ENCODE results near the gene PLB1.
"Not testable (repeated sequence)": the region's sequence is repeated elsewhere in the genome, so short reads cannot be mapped to it uniquely, and the experiment has no call there.

Gene PLB1

DNA sequence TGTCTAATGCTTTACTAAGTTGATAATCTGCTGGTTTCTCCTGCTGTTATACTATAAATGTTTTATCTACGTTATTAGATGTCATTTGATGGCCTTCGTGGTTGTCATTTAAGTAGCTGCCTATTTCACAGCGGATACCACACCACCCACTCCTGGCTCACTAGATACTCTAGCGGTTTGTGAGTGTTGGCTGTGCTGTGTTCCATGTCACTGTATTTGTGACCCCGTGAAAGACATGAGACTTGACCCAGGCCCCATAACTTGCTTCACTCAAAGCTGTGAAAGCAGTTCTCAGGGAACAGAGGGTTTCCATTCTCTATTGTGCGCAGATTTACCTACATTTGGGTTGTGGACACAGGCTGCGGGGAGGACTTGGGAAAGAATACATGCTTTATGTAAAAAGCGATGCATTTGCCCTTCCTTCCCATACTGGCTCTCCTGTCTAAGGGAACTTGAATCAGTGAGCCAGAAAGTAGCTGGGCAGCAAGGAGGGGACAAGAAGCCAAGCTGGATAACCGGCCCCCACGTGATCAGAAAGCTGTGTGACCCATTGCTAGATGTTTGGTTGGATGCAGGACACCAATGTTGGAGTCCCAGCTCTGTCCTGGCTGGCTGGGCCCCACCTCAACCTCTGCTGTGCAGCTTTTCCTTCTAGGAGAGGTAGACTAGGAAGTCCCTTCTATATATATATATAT lies 52.2 kb downstream of the PLB1 start:
- H3K36me3 Mint-ChIP-seq (ENCODE audit: low read depth): no peaks in the 10 kb centered on the region
- peak overlapping the region; percentile 5 for H3K4me3 Mint-ChIP-seq
- no peaks in the 10 kb centered on the region for H3K27me3 Mint-ChIP-seq
- no peak overlapping the region for H3K27ac Mint-ChIP-seq
- no peaks in the 10 kb centered on the region for H3K9me3 Mint-ChIP-seq
- peaks cover 43% of the 10 kb centered on the region for H3K4me1 Mint-ChIP-seq (ENCODE audit: low read depth)

DNA sequence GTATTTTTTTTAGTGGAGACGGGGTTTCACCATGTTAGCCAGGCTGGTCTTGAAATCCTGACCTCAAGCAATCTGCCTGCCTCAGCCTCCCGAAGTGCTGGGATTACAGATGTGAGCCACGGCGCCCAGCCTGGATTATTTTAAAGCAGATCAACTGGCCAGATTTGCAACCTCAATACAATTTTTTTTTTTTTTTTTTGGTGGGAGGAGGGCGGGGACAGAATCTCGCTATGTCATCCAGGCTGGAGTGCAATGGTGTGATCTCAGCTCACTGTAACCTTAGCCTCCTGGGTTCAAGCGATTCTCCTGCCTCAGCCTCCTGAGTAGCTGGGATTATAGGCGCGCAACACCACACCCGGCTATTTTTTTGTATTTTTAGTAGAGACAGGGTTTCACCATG lies 54.5 kb downstream of the PLB1 start:
- H3K9me3 Mint-ChIP-seq; H3K4me3 Mint-ChIP-seq; H3K27ac Mint-ChIP-seq; H3K36me3 Mint-ChIP-seq (ENCODE audit: low read depth); H3K27me3 Mint-ChIP-seq: not testable (repeated sequence)
- H3K4me1 Mint-ChIP-seq (ENCODE audit: low read depth): peaks cover 31% of the 10 kb centered on the region

DNA sequence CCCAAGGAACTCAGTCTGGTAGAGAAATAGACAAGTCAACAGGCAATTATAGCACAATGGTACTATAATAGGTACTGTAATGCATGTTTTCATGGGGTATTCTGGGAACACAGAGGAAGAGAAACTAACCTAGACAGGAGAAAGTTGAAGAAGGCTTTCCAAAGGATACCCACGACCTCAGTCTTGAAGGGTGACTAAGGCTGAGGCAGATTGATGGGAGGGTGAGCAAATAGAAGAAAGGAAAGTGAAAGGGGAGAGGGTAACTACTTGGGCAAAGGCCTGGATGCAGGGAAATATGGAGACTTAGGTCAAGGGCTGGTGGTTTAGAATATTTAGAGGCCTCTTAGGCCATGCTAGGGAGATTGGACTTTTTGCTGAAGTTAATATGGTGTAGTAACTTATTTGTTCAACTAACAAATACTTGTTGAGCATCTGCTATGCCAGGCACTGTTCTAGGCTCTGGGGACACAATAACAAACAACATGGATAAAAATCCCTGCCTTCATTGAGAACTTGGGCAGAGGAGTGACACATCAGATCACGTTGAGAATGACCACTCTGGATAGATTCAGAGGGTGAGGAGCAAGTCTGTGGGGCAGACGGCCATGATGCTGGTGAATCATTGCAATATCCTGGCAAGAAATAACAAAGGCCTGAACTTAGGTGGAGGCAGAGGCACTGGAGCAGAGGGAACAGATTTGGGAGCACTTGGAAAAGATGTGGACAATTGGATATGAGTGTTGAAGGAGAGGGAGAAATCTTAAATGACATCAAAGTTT lies 56.4 kb downstream of the PLB1 start:
- Mint-ChIP-seq H3K27ac (no peak overlapping the region), H3K4me1 (ENCODE audit: low read depth) (peaks cover 16% of the 10 kb centered on the region), H3K27me3 (no peaks in the 10 kb centered on the region), H3K9me3 (no peaks in the 10 kb centered on the region), H3K36me3 (ENCODE audit: low read depth) (no peaks in the 10 kb centered on the region), H3K4me3 (no peak overlapping the region)

DNA sequence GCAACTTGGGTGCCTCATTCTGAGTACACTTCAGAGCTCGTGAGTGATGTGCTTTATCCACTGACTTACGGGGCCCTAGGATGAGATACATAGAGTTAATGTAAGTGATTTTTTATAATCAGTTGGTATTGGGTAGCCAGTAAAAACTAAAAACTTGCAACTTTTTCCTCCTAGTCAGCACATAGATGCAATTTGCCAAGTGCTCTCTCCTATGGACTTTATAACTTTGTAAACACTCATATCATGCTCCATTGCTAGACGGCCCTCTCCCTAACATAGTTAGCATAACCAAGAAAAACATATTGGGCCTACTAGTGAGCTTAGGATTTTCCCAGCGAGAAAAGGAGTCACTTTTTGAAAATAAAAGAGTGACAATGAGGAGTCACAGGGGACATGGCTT lies 60.4 kb downstream of the PLB1 start:
- no peaks in the 10 kb centered on the region for H3K36me3 Mint-ChIP-seq (ENCODE audit: low read depth)

DNA sequence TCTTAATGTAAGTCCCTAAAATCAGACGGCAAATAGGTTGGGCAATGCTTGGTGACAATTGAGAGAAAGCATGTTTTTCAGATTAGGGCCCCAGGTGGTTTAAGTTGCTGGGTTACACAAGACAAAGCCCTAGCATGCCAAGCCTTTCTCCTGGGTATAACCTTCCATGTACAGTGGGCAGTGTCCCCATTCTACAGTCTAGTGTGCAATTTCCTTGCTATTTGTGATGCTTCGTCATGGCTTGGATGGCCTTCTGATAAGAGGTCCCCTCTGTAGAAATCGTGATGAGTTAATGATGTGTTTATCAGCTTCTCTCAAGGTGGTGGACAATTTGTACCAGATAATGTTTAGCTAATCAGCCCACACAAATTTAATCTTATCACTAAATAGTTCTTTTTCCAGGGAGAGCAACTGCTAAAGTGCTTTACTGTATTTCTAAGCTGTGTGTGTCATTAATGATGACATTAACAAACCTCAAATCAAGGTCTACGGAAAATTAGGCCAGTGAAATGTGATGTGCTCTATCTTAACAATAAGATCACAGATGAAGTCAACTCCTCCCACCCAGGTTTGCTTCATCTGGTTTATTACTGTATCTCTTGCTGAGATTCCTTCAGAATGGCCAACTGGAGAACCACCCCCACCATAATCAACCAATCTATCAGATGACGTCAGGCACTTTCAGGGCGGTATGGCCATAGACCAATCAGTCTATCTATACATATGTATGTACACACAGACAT lies 61.7 kb downstream of the PLB1 start:
- Mint-ChIP-seq H3K36me3 (ENCODE audit: low read depth) (no peaks in the 10 kb centered on the region), H3K27me3 (no peaks in the 10 kb centered on the region), H3K4me1 (ENCODE audit: low read depth) (no peaks in the 10 kb centered on the region)

More for the DNA sequence above, 60.4 kb downstream of the PLB1 start:
- H3K4me1 Mint-ChIP-seq (ENCODE audit: low read depth): peaks cover 7% of the 10 kb centered on the region
- H3K27me3 Mint-ChIP-seq: no peaks in the 10 kb centered on the region
- no peak overlapping the region for H3K4me3 Mint-ChIP-seq
- no peaks in the 10 kb centered on the region for H3K9me3 Mint-ChIP-seq
- no peak overlapping the region for H3K27ac Mint-ChIP-seq

DNA sequence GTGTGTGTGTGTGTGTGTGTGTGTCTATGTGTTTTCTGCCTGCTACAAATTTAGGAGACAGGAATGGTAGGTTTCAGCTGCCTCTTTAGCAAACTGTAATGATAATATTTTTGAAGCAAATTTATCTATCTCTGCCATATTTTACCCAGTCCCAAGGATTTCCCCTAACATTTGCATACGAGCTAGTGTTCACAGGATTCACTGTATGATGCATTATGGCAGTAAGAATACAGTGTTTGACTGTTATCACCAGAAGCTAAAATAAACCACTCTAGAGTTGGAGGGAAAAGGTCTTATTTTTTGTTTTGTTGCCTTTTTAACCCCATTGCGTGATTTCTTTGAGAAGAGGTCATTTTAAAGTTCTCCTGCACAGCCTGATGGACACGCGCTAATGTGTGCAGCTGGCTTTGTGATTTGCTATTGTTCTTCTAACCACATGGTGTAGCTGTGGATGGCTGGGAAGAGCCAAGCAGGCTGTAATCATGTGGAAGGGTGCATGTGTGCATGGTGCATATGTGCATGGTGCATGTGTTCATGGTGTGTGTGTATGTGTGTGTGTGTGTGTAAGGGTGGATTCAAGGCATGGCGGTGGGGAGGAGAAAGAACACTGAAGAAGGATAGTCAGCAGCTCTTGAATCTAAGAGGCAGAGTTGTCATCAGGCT lies 62.4 kb downstream of the PLB1 start:
- Mint-ChIP-seq H3K36me3 (ENCODE audit: low read depth) (no peaks in the 10 kb centered on the region), H3K4me1 (ENCODE audit: low read depth) (no peaks in the 10 kb centered on the region), H3K4me3 (no peak overlapping the region), H3K27ac (no peak overlapping the region), H3K27me3 (no peaks in the 10 kb centered on the region), H3K9me3 (no peaks in the 10 kb centered on the region)

More for the DNA sequence above, 61.7 kb downstream of the PLB1 start:
- no peak overlapping the region for H3K4me3 Mint-ChIP-seq
- H3K27ac Mint-ChIP-seq: no peak overlapping the region
- H3K9me3 Mint-ChIP-seq: no peaks in the 10 kb centered on the region

DNA sequence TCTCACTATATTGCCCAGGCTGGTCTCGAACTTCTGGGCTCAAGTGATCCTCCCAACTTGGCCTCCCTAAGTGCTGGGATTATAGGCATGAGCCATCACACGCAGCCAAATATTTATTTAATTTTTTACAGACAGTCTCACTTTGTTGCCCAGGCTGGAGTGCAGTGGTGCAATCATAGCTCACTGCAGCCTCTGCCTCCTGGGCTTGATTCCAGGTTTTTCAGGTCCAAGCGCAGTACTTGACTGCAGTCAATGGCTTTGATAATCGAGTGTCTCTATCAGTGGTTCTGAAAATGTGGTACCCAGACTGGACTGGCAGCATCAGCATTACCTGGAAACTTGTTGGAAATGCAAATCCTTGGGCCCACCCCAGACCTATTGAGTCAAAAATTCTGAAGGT lies 63.1 kb downstream of the PLB1 start:
- Mint-ChIP-seq H3K4me3 (no peak overlapping the region), H3K9me3 (no peaks in the 10 kb centered on the region), H3K4me1 (ENCODE audit: low read depth) (no peaks in the 10 kb centered on the region), H3K27me3 (no peaks in the 10 kb centered on the region), H3K27ac (no peak overlapping the region), H3K36me3 (ENCODE audit: low read depth) (no peaks in the 10 kb centered on the region)

DNA sequence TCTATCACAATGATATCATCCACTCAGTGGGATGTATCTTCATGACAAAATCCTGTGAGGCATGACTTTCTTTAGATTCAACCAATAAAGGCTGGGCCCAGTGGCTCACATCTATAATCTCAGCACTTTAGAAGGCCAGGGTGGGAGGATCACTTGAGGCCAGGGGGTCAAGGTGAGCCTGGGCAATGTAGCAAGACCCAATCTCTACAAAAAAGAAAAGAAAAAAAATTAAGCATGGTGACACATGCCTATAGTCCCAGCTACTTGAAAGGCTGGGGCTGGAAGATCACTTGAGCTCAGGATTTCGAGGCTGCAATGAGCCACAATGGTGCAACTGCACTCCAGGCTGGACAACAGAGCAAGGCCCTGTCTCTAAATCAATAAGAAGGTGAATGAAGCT lies 68.0 kb downstream of the PLB1 start:
- no peak overlapping the region for H3K27ac Mint-ChIP-seq
- H3K27me3 Mint-ChIP-seq: no peaks in the 10 kb centered on the region
- peaks cover 17% of the 10 kb centered on the region for H3K4me1 Mint-ChIP-seq (ENCODE audit: low read depth)
- no peaks in the 10 kb centered on the region for H3K36me3 Mint-ChIP-seq (ENCODE audit: low read depth)
- no peaks in the 10 kb centered on the region for H3K9me3 Mint-ChIP-seq
- H3K4me3 Mint-ChIP-seq: no peak overlapping the region

DNA sequence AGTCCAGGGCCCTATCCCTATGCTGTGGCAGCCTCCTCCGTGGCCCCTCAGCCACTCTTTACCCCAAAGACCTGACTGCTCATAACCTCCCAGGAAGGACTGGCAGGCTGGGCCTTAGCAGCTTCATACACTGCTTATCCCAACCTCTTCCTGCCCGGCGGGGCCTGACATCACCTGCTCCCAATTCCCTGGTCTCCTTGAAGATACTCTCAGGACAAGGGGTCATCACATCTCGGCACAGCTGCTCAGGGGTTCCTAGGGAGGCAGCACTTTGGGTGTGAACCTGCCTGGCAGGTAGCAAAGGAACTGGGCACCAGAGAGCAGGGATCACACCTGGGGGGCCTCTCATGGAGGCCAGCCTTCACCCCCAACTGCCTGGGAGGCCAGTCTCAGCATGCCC lies 68.5 kb downstream of the PLB1 start:
- H3K9me3 Mint-ChIP-seq: no peaks in the 10 kb centered on the region
- H3K4me3 Mint-ChIP-seq: no peak overlapping the region
- peaks cover 17% of the 10 kb centered on the region for H3K4me1 Mint-ChIP-seq (ENCODE audit: low read depth)
- H3K27me3 Mint-ChIP-seq: no peaks in the 10 kb centered on the region
- no peaks in the 10 kb centered on the region for H3K36me3 Mint-ChIP-seq (ENCODE audit: low read depth)
- H3K27ac Mint-ChIP-seq: no peak overlapping the region

DNA sequence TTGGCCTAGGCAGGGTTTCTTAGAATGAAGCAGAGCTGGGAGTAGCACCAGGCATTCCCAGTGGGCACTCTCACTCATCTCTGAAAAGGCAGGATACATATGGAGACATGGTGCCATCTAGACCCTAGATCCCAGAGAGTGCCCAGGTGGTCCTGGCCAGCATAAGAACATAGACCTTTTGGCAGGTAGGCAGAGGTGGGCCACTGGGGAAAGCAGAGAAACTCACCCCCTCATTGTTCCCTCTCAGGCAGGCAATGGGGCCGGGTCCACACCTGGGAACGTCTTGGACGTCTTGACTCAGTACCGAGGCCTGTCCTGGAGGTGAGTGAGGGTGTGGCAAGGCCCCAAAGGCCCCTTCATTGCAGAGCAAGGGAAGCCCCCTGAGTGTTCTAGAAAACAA lies 69.2 kb downstream of the PLB1 start:
- H3K27me3 Mint-ChIP-seq: no peaks in the 10 kb centered on the region

DNA sequence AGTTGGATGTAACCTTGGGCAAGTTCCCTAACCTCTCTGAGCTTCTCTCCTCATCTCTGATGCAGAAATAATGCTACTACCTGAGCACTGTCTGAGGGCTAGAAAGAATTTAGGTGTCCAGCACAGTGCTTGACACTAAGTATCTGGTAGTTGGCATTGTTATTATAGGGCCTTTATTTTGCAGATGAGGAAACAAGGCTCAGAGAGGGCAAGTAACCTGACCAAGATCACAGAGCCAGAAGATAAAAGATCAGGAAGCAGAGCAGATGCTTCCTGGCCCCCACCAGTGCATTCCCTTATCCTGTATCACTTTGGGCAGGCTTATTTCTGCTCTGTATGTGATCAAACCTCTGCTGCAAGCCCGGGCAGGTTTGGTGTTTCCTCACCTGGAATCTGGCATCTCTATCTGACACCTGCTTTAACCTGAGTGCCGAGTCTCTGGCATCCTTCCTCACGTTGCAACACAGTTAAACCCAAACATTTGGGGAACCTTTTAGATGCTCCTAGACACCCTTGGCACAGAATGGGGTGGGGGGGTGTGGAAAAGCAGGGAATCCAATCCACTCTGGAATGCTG lies 69.9 kb downstream of the PLB1 start:
- Mint-ChIP-seq H3K27me3 (no peaks in the 10 kb centered on the region), H3K27ac (no peak overlapping the region), H3K4me3 (peak overlapping the region; percentile 87), H3K9me3 (peaks cover 2% of the 10 kb centered on the region), H3K36me3 (ENCODE audit: low read depth) (no peaks in the 10 kb centered on the region), H3K4me1 (ENCODE audit: low read depth) (peaks cover 17% of the 10 kb centered on the region)

More for the DNA sequence above, 69.2 kb downstream of the PLB1 start:
- Mint-ChIP-seq H3K27ac (no peak overlapping the region), H3K4me3 (no peak overlapping the region), H3K9me3 (no peaks in the 10 kb centered on the region), H3K36me3 (ENCODE audit: low read depth) (no peaks in the 10 kb centered on the region), H3K4me1 (ENCODE audit: low read depth) (peaks cover 17% of the 10 kb centered on the region)

DNA sequence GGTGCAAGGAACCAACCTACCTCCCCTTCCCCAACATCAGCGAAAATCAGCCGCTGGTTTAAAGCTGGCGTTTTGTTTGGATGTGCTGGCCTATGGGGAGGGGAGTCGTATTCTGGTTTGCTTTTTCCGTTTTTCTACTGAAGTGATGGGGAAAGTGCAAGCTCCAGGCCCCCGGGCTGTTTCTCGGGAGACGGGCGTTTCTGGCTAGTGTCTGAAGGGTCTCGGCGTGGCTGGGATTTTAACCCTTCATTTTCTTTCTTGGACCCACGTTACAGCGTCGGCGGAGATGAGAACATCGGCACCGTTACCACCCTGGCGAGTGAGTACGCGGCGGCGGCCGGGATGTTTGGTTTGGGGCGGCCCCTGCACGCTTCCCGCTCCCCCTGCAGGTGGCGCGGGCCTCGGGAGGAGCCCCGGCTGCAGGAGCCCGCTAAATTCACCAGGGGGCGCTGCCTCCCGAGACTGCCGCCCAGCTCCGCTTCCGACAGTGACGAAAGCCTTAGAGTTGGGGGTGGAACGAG lies 70.7 kb downstream of the PLB1 start:
- Mint-ChIP-seq H3K27ac (peak overlapping the region; percentile 80), H3K4me1 (ENCODE audit: low read depth) (peaks cover 17% of the 10 kb centered on the region), H3K4me3 (peak overlapping the region; percentile 87), H3K9me3 (peaks cover 8% of the 10 kb centered on the region), H3K36me3 (ENCODE audit: low read depth) (no peaks in the 10 kb centered on the region), H3K27me3 (no peaks in the 10 kb centered on the region)

DNA sequence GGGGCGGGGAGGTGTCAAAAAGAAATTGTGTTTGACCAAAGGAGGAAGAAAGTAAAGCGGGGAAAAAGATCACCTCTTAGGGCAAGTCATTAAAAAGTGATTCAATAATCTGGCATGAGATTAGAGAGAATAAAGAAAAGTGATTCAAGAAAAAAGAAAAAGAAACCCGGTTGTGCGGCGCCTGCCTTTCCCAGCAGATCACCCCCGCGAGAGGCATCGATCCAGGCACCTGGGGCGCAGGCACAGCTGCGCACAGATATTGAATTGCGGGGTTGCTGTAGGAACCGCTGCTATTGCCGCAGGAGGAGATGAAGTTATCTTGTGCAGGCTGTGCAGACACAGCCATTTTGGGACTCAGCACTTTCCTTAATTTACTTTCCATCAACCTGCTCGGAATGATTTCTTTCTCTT lies 71.2 kb downstream of the PLB1 start:
- Mint-ChIP-seq H3K27ac (peak overlapping the region; percentile 28), H3K4me3 (peak overlapping the region; percentile 87), H3K36me3 (ENCODE audit: low read depth) (no peaks in the 10 kb centered on the region), H3K4me1 (ENCODE audit: low read depth) (peaks cover 17% of the 10 kb centered on the region), H3K9me3 (peaks cover 9% of the 10 kb centered on the region), H3K27me3 (no peaks in the 10 kb centered on the region)

DNA sequence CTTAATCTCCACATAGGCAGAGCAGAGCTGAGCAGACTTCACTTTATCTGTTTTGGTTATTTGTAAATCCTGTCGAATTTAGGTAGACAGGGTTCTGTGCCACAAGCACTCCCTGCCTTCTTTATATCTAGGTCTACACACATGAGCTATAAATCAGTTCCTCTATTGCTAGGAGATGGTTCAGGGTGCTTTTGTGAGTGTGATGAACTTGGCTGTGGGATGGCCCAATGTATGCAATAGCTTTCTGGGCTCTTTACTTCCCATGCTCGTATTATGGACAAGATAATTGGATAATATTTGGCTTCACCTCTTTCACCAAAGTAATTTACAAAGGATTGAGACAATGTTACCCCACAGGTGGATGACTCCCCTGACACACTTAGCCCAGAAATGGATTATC lies 72.2 kb downstream of the PLB1 start:
- H3K27ac Mint-ChIP-seq: no peak overlapping the region
- no peaks in the 10 kb centered on the region for H3K27me3 Mint-ChIP-seq
- H3K4me3 Mint-ChIP-seq: peak overlapping the region; percentile 53
- peaks cover 17% of the 10 kb centered on the region for H3K4me1 Mint-ChIP-seq (ENCODE audit: low read depth)
- H3K36me3 Mint-ChIP-seq (ENCODE audit: low read depth): no peaks in the 10 kb centered on the region
- H3K9me3 Mint-ChIP-seq: peaks cover 9% of the 10 kb centered on the region
